Epithelial cell of proximal tubule (primary cell): Measurements from ENCODE around the gene GPR158. TPM values are rescaled to one million over a fixed set of nuclear protein-coding genes. Genes with fewer than 3 reads are reported as not detected.
"Not testable (repeated sequence)": the region's sequence is repeated elsewhere in the genome, so short reads cannot be mapped to it uniquely, and the experiment has no call there.

Experiments
- DNase-seq: peaks from one replicate; pipeline ENCODE4 v3.0.0-alpha.2; 2011; ENCODE audit warnings: low read depth
- H3K4me3 ChIP-seq: 2 replicates; pipeline ENCODE4 v1.5.1; 2011; ENCODE audit warnings: low read depth, mild to moderate bottlenecking, low read length
- CTCF ChIP-seq: conservative IDR thresholded peaks from 2 replicates; pipeline ENCODE4 v1.5.1; 2012; ENCODE audit warnings: low read depth, mild to moderate bottlenecking, low read length
- total RNA-seq: library from RNA; depleted of rRNA; stranded (reverse); fragments of >200 nt; gene quantifications from 2 replicates; pipeline ENCODE4 v1.2.3, GENCODE V29; 2015

The GPR158 gene
- total RNA-seq, 1 donor from 2014 or later: not detected

- TF ChIP-seq CTCF: no peak
- no peak for DNase-seq
- no peak overlapping the region for H3K4me3 ChIP-seq
These were observed 153.6 kb downstream of the GPR158 start for GRCh38 chr10:25328361-25328760.

- DNase-seq, H3K4me3 ChIP-seq: not testable (repeated sequence)
These were observed 154.8 kb downstream of the GPR158 start for GRCh38 chr10:25329587-25329986.

- no peak for DNase-seq
- H3K4me3 ChIP-seq: no peak overlapping the region
- no peak for TF ChIP-seq CTCF
These were observed 159.6 kb downstream of the GPR158 start for GRCh38 chr10:25334445-25334844.

- no peak for DNase-seq
- no peak overlapping the region for H3K4me3 ChIP-seq
- no peak for TF ChIP-seq CTCF
These were observed 161.5 kb downstream of the GPR158 start for GRCh38 chr10:25336330-25336729.

GRCh38 chr10:25338271-25338670 lies 163.5 kb downstream of the GPR158 start:
- no peak for TF ChIP-seq CTCF
- no peak for DNase-seq
- no peak overlapping the region for H3K4me3 ChIP-seq

- no peak for TF ChIP-seq CTCF
- DNase-seq: no peak
These were observed 165.2 kb downstream of the GPR158 start for GRCh38 chr10:25339966-25340365.

GRCh38 chr10:25349520-25349919 lies 174.7 kb downstream of the GPR158 start:
- no peak overlapping the region for H3K4me3 ChIP-seq
- no peak for DNase-seq
- no peak for TF ChIP-seq CTCF

More at GRCh38 chr10:25339966-25340365, 165.2 kb downstream of the GPR158 start:
- H3K4me3 ChIP-seq: no peak overlapping the region

- TF ChIP-seq CTCF: no peak
- H3K4me3 ChIP-seq: no peak overlapping the region
- no peak for DNase-seq
These were observed 181.8 kb downstream of the GPR158 start for GRCh38 chr10:25356609-25357008.
